HepG2 (cell line): ENCODE results near the gene MYL12B.

Experiments
- CTCF ChIP-seq: sonication (generic); formaldehyde crosslinking; IDR thresholded peaks from 2 replicates; pipeline ENCODE4 v1.5.0; 2020; ENCODE audit warnings: mild to moderate bottlenecking, missing genetic modification reagents, moderate library complexity
- HNF4A ChIP-seq: sonication (generic); formaldehyde crosslinking; IDR thresholded peaks from 2 replicates; pipeline ENCODE4 v1.4.0; 2020; ENCODE audit warnings: missing genetic modification reagents
- IRF2 ChIP-seq: IDR thresholded peaks from 2 replicates; pipeline ENCODE4 v1.6.1; 2018; ENCODE audit warnings: missing genetic modification reagents, missing compliant biosample characterization
- KDM5A ChIP-seq: fragments of 200-600 bp; sonication (generic); IDR thresholded peaks from 2 replicates; pipeline ENCODE4 v1.7.0; 2018; ENCODE audit warnings: antibody characterized with exemption, mild to moderate bottlenecking, low read length, borderline replicate concordance

GRCh38 chr18:3219241-3219630 is 42.7 kb upstream of the MYL12B start:
- TF ChIP-seq CTCF (no peak), HNF4A (CRISPR knock-in tag) (no peak), KDM5A (no peak), IRF2 (CRISPR knock-in tag) (no peak)
